GM21619 (cell line): ENCODE results near the gene MAP2K7.
"Not testable (repeated sequence)": the region's sequence is repeated elsewhere in the genome, so short reads cannot be mapped to it uniquely, and the experiment has no call there.

Source experiments
- ATAC-seq: cut with Tn5 transposase; IDR thresholded peaks from one replicate; pipeline ENCODE4 v1.9.1; 2021; ENCODE audit not compliant: unreplicated experiment

The MAP2K7 gene

GRCh38 chr19:7903244-7904073, at the start of gene MAP2K7:
Gene MAP2K7 (plus strand): TSS chr19:7903877. CDS start chr19:7903945, 68 bp downstream.
- peak; percentile 76 for ATAC-seq

DNA sequence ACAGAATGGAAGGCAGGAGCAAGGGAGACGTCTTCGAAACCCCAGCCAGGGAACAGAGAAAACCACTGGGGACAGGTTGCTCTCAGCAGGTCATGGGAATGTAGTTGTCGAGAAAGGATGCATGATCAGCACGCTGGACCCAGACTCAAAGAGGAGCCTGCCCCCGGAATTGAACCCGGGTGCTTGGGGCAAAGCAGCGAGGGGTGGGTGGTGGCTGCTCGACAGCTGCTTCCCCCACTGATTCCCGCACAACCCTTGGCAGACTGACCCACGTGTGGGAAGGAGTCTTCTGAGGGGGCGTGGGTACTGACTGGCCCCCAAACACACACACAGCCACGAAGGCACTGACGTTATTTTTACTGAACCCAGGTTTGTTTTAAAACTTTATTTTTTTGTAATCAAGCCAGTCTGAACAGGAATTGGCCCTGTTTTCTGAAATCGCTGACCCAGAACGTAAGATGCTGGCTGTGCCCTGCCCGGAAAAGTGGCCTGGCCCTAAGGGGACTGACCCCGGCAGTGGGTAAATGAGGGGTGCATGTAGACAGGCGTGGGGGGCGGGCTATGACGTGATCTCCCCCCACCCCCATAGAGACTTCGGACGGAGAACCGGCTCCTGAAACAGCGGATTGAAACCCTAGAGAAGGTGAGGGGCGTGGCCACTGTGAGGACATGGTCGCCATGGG, 48.1 kb upstream of the MAP2K7 start:
- no peak for ATAC-seq

DNA sequence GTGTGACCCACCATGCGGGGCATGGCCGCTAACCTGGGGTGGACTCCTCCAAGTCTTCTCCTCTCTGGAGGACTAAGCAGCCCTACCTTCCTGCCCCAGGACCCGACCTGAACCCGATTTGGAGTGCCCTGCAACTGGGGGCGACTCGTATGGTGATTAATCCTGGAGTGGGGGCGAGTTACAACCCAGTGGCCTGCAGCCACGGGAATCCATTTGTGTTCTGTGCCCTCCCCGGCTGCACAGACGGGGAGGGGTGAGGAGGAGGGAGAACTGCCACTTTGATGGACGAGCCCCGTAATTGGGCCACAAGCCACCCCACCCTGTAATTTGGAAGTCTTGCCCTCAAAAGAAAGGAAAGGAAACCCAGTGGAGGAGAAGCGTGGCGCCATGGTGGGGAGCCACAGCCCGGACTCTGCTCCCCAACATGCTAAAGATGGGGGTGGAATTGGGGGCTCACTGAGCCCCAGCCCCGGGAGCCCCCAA, 47.5 kb upstream of the MAP2K7 start:
- no peak for ATAC-seq

- ATAC-seq = no peak
These were observed 46.7 kb upstream of the MAP2K7 start for GRCh38 chr19:7856679-7857663.

DNA sequence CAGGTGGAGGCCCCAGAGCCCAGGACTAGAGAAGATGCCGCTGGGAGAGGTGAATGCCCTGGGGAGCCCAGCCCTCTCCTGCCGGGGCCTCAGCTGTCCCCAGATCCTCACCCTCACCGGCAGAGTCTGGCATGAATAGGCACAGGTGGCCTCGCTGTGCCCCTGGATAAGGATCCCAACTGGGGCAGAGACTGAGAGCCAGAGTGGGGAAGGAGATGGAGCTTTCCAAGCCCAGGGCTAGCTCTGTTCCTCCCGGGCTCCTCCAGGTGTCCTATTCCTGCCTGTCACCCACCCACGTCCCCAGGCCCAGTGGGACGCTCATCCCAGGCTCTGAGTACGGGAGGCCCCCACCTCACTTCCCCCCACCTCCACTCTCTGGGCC, 46.0 kb upstream of the MAP2K7 start:
- no peak for ATAC-seq

DNA sequence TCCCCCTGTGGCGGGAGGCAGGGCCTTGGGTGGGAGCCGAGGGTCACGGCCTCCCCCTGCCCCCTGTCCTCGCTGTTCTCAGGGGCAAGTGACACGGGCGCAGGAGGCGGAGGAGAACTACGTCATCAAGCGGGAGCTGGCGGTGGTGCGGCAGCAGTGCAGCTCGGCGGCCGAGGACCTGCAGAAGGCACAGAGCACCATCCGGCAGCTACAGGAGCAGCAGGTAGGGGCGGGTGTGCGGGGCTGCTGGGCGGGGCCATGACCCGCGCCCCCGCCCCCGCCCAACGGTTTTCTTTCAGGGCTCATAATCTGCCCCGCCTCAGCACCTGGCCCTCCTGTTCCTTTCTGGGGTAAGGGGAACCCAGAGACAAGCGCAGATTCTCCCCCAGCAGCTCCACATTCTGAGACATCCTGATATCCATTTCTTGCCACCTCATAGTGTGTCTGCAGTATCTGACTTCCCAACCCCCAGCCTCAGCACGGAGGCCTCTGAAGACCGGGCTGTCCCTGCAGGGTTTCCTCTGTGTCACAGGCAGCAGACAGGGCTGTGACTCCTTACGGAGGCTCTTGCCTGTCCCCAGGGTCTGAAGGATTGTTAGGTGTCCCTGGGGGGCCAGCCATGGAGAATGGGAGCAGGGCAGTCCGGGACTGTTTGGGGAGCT, 45.4 kb upstream of the MAP2K7 start:
- no peak for ATAC-seq

GRCh38 chr19:7859087-7859486, 44.6 kb upstream of the MAP2K7 start:
- ATAC-seq = not testable (repeated sequence)

DNA sequence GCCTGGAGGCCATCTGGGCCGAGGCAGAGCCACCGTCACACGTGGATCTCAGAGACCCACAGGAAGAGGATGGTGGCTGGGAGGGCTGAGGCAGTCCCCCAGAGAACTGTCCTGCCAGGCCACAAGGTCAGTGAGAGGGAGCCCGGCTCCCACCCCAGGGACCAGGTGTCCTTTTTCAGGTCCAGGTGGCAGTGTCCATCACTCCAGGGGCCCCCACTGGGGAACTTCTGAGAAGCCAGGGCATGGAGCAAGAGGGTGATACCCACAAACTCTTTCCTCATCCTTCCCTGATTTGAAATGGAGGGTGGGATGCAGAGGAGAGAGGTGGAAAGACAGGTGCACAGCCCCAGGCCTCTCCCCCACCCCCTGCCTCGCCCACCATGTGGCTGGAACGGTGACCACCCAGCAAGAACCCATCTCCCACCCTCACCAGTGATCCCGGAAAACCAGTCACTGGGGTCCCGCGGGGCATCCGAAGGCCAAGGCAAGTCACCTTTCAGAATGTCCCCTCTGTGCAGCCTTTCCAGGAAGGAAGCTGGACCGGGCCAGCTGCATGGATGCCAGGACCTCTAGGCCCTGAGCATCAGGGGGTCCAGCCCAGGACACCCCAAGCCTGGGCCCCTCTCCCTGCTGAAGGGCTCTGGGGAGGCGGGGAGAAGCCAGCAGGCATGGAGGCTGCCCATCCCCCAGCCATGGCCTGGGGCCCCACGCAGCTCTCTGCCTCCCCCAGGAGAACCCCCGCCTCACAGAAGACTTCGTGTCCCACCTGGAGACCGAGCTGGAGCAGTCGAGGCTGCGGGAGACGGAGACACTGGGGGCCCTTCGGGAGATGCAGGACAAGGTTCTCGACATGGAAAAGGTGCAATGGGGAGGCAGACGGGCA, 43.6 kb upstream of the MAP2K7 start:
- ATAC-seq = no peak

GRCh38 chr19:7860714-7861618, 42.7 kb upstream of the MAP2K7 start:
- ATAC-seq = no peak

DNA sequence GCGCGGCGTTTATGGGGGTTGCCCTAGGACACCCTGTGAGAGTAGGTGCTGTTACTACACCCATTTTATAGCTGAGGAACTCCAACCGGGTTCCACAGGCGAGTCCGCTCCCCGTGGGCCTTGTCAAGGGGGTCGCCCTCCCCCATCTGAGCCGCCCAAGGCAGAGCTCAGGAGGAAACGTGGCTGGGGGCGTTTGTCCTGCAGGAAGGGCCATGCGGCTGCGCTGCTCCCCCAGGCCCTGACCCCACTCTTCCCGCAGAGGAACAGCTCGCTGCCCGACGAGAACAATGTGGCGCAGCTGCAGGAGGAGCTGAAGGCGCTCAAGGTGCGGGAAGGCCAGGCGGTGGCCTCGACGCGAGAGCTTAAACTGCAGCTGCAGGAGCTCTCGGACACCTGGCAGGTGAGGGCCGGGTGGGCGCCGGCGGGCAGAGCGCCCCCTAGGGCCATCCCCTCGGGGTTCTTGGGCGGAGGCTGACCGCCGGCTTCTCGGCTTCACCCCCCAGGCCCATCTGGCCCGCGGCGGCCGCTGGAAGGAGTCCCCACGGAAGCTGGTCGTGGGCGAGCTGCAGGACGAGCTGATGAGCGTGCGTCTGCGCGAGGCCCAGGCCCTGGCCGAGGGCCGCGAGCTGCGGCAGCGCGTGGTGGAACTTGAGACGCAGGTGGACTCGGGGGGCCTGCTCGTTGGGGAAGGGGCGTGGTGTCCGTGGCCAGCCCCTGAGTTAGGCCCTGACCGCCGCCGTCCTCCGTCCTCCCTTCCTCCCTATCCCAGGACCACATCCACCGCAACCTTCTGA, 41.9 kb upstream of the MAP2K7 start:
- ATAC-seq = no peak

GRCh38 chr19:7862413-7862951, 41.2 kb upstream of the MAP2K7 start:
- no peak for ATAC-seq

GRCh38 chr19:7863157-7863970, 40.3 kb upstream of the MAP2K7 start:
- no peak for ATAC-seq

DNA sequence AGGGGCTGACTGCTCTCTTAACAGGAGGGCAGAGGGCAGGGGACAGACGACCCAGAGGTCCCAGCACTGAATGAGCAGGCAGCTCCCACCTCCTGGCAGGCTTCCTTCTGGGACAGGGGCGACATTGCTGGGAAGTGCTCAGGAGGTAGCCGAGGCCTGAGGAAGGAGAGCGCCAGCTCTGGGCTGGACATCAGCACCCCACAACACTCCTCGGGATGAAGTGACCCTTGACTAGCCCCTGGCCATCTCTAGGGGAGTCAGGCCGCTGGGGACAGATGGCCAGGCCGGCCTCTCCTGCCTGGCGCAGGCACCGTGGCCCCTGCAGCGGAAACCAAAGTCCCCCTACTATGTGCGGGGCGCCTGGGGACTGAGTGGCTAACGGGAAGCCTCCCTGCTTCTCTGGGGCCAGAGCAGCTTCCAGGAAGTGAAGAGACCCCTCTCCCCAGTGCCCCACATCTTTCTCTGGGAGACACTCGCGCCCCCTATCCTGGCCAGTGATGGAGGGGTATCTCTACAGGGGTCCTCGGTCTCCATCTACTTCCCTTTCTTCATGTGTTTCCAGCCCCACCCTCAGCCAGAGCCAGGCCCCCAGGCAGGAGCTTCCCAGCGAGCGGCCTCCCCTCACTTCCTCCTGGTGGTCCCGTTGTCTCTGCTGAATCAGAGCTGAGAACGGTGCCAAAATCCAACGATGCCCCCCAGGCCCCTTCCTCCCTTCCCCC, 39.5 kb upstream of the MAP2K7 start:
- ATAC-seq = no peak

DNA sequence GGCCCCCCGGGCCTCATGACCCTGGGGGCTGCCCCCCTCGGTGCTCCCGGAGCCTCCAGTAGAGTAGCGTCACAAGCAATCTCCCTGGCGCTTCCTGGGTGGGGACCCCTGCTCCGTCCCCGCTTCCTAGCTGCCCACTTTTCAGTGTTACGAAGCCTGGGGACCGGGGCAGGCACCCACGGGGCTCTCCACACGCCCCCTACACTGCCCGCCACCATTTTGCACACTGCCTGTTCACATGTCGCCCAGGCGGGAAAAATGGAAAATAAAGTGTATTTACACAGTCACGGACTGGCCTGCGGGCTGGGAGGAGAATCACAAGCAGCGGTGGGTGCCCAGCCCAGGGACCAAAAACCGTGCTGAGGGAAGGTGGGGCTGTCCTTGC, 39.0 kb upstream of the MAP2K7 start:
- no peak for ATAC-seq

GRCh38 chr19:7865262-7865911, 38.3 kb upstream of the MAP2K7 start:
- ATAC-seq = no peak
